ENCODE data around the gene POLR2E.
"Not testable (repeated sequence)": the region's sequence is repeated elsewhere in the genome, so short reads cannot be mapped to it uniquely, and the experiment has no call there.

The POLR2E gene

DNA sequence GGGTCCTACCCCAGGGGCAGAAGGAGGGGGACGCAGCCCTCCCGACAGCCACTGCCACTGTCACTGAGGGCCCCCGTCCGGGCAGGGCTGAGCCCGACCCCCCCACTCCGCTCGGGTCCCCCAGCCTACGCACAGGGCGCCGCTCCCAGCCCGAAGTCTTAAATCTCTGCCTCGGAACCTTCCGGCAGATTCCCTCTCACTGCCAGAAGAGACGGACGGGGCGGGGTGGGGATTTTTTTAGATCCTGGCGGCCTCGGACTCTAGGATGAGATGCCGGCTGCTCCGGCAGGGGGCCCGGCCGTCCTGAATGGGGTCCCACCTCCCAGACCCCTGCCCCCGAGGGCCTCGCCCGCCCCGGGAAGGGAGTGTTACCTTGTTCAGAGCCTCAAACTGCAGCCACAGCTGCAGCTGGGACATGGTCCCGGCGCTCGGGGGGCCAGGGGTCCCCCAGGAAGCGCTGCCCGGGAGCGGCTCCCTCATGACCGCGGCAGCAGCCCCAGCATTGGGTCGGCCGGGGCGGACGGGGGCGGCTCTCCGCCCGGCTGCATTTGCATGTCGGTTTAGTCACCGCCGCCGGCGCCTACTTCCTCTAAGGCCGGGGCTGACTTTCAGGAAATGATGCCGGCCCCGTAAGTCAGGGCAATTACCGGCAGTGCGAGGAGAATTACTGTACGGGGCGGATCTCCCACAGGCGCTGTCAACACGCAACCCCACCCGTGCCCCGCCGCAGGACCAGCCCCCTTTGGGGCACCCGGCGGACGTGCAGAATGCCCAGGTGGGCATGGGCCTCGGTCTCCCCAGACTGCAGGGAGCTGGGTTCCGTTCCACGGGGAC, 36.8 kb upstream of the POLR2E start:
- TF ChIP-seq POLR2A (IDR thresholded peaks at IDR 0.05; ENCODE audit: low read depth, low read length), result peak; percentile 11; the same call in 1 of the 2 replicates
- peak; percentile 84 for DNase-seq (ENCODE audit: insufficient read length, low spot score)
- no peak for FAIRE-seq

DNA sequence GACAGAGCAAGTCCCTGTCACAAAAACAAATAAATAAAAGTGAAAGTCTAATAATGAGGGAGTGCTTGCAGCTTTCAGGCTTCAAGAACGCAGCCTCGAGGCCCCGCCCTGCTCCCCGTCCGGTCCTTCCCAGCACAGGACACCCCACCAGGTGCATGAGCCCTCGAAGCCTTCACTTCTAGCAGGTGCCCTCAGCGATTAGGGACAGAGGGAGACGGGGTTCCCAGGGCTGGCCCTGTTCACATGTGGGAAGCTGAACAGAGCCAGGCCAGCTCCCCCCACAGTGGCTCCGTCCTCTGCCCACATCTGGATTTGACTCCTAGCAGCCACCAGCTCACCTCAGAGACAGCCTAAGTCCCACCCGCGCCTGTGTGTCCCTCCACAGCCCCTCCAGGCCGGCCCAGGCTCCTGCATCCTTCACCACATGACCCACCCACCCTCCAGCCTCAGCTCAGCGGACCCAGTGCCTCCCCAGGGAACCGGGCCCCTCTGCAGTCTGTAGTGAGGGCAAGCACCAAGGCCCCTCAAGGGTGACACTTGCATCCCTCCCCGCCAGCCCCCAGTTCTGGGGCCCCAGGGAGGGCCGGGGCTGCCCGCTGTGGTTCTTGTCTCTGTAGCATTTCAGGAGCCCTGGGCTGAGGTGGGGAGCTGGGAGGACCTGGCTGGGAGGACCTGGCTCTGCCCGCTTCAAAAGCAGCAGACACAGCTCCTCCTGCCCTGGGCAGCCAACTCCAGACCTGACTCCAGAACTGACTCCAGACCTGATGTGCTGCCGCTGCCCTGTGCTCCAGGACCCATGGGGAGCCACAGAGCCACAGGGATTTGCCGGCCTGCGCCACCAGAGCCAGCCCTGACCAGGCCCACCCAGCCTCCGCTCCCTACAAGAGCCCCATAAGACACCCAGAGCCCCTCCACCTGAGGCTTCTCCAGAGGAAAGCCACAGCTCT, 35.9 kb upstream of the POLR2E start:
- 0 out of 2 replicates have a peak, but pooled peaks have one; percentile 22 for TF ChIP-seq POLR2A (IDR thresholded peaks at IDR 0.05; ENCODE audit: low read depth, low read length)
- DNase-seq (ENCODE audit: insufficient read length, low spot score) (no peak), FAIRE-seq (no peak)

- FAIRE-seq (no peak), DNase-seq (ENCODE audit: insufficient read length, low spot score) (no peak)
- TF ChIP-seq POLR2A (IDR thresholded peaks at IDR 0.05; ENCODE audit: low read depth, low read length), result no peak
These were observed 34.4 kb upstream of the POLR2E start for GRCh38 chr19:1129535-1129934.

GRCh38 chr19:1129084-1129483, 33.9 kb upstream of the POLR2E start:
- FAIRE-seq; DNase-seq (ENCODE audit: insufficient read length, low spot score): not testable (repeated sequence)

- FAIRE-seq, result no peak
- no peak for TF ChIP-seq POLR2A (IDR thresholded peaks at IDR 0.05; ENCODE audit: low read depth, low read length)
These were observed 32.9 kb upstream of the POLR2E start for GRCh38 chr19:1128106-1128505.

GRCh38 chr19:1126984-1127760, 32.0 kb upstream of the POLR2E start:
- FAIRE-seq (no peak), DNase-seq (ENCODE audit: insufficient read length, low spot score) (no peak)
- no peak for TF ChIP-seq POLR2A (IDR thresholded peaks at IDR 0.05; ENCODE audit: low read depth, low read length)

More at GRCh38 chr19:1128106-1128505, 32.9 kb upstream of the POLR2E start:
- DNase-seq (ENCODE audit: insufficient read length, low spot score), result no peak

DNA sequence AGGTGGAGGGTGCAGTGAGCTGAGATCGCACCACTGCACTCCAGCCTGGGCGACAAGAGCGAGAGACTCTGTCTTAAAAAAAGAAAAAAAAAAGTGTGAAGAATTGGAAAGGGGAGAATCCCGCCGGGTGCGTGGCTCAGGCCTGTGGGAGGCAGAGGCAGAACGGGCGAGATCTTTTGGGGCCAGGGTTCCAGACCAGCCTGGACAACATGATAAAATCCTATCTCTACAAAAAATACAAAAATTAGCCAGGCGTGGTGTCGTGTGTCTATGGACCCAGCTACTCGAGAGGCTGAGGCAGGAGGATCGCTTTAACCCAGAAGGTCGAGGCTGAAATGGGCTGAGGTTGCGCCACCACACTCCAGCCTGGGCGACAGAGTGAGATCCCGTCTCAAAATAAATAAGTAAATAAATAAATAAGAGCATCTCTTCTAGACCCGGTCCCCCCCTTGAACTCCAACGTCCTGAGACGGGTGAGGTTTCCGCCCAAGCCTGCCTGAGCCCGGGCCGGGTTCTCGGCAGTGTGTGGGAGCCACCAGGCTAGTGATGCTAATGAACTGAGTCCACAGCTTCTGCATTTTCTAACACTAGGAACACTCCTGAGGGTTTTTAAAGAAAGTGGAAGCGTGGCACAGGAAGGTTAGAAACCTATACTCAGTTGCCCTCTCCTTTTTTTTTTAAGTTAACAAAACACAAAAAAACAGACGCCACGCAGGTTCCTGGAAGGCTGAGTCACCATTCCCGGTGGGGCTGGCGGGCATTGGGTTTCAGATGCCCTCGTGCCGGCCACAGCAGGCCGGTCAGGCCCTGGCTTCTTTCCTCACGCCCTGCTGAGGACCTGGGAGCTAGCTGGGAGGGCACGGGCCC, 30.7 kb upstream of the POLR2E start:
- no peak for TF ChIP-seq POLR2A (IDR thresholded peaks at IDR 0.05; ENCODE audit: low read depth, low read length)
- FAIRE-seq (no peak), DNase-seq (ENCODE audit: insufficient read length, low spot score) (peak; percentile 89)

GRCh38 chr19:1123885-1124677, 28.9 kb upstream of the POLR2E start:
- no peak for DNase-seq (ENCODE audit: insufficient read length, low spot score)
- no peak for TF ChIP-seq POLR2A (IDR thresholded peaks at IDR 0.05; ENCODE audit: low read depth, low read length)
- FAIRE-seq, result no peak

- no peak for TF ChIP-seq POLR2A (IDR thresholded peaks at IDR 0.05; ENCODE audit: low read depth, low read length)
- FAIRE-seq (no peak), DNase-seq (ENCODE audit: insufficient read length, low spot score) (no peak)
These were observed 28.2 kb upstream of the POLR2E start for GRCh38 chr19:1123381-1123780.

DNA sequence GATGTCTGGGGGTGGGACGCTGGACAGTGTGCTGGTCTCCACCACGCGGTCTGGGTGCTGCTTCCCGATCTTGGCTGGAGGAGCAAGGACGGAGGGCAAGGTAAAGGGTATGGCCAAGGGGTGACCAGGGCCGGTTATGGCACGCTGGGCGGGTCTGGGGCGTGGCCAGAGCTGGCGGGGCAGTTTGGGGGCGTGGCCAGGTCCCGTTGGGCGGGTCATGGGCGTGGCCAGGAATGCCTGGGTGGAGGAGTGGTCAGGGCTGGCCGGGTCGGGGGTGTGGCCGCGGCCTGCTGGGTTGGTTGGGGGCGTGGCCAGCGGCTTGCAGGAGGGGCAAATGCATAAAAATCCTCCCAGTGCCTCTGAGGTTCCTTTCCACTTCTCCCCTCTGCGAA, 27.8 kb upstream of the POLR2E start:
- peak; percentile 92 for DNase-seq (ENCODE audit: insufficient read length, low spot score)
- no peak for TF ChIP-seq POLR2A (IDR thresholded peaks at IDR 0.05; ENCODE audit: low read depth, low read length)
- FAIRE-seq, result no peak

DNA sequence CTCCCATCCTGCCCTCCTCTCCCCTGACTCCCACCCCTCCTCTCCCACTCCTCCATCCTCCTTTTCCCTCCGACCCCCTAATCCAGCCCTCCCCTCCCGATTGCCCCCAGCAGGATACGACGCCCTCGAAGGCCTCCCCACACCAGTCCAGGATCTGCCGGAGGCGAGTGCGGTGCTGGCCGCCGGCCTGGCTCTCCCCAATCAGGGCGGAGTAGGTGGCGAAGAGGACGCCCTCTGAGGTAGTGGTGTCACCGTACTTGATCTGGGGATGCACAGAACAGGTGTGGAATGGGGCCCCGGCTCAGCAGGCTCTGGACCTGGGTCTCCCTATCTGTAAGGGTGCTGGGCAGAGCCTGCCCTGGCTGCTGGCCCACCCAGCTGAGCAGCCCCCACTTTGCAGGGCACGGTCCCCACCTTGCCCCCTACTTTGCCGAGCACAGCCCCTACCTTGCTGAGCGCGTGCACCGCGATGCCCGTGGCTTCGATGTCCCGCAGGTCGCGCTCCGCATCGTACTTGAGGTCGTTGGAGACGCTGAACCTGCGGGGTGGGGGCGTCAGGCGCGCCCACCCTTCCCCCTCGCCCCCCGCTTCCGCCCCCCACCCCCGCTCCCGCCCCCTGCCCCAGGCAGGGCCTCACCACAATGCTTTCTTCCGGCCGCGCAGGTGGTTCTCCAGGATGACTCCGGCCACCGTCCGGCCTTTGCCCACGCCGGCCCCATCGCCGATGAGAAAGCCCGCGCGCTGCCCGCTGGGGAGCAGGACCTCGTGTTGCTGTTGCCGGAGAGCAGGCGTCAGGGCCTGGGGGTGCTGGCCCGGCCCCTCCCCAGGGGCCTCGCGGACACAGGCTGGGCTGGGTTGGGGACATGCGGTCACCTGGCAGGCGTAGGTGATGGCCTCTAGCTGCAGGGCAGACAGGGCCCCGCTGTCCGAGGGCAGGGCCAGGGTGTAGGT, 27.1 kb upstream of the POLR2E start:
- TF ChIP-seq POLR2A (IDR thresholded peaks at IDR 0.05; ENCODE audit: low read depth, low read length), result no peak
- DNase-seq (ENCODE audit: insufficient read length, low spot score) (no peak), FAIRE-seq (no peak)
